ES-I3 (cell line): ENCODE measurements around the gene ZNF683.
A peak's percentile ranks its signal among the peaks of the same experiment; 100 is the strongest.

ENCODE experiments used
- H3K36me3 ChIP-seq: 2 replicates; pipeline ENCODE4 v1.6.1; 2013; ENCODE audit warnings: mild to moderate bottlenecking, low read length, control low read depth, moderate library complexity; ENCODE audit not compliant: insufficient read depth
- H3K4me1 ChIP-seq: 2 replicates; pipeline ENCODE4 v1.6.1; 2013; ENCODE audit warnings: mild to moderate bottlenecking, control low read depth, low read length; ENCODE audit not compliant: insufficient read depth
- H3K9ac ChIP-seq: 2 replicates; pipeline ENCODE4 v1.6.1; 2013; ENCODE audit warnings: low read depth, mild to moderate bottlenecking, low read length, moderate library complexity
- H3K9me3 ChIP-seq: 2 replicates; pipeline ENCODE4 v1.6.1; 2013; ENCODE audit warnings: mild to moderate bottlenecking, low read length, moderate library complexity; ENCODE audit not compliant: control insufficient read depth, insufficient read depth

The ZNF683 gene

GRCh38 chr1:26373789-26374188 is 1.2 kb upstream of the ZNF683 start:
- no peaks in the 10 kb centered on the region for H3K9me3 ChIP-seq
- no peak overlapping the region for H3K9ac ChIP-seq
- H3K4me1 ChIP-seq: peaks cover 20% of the 10 kb centered on the region; the same call in 1 of the 2 replicates
- H3K36me3 ChIP-seq: no peaks in the 10 kb centered on the region

GRCh38 chr1:26373281-26373680 is 731 bp upstream of the ZNF683 start:
- no peaks in the 10 kb centered on the region for H3K36me3 ChIP-seq
- H3K4me1 ChIP-seq: peaks cover 17% of the 10 kb centered on the region; the same call in 1 of the 2 replicates
- no peak overlapping the region for H3K9ac ChIP-seq
- H3K9me3 ChIP-seq: no peaks in the 10 kb centered on the region

GRCh38 chr1:26372039-26372438 is 511 bp downstream of the ZNF683 start:
- Histone ChIP-seq H3K4me1 (peaks cover 14% of the 10 kb centered on the region; the same call in 1 of the 2 replicates), H3K9ac (no peak overlapping the region), H3K9me3 (no peaks in the 10 kb centered on the region), H3K36me3 (no peaks in the 10 kb centered on the region)

- peaks cover 14% of the 10 kb centered on the region; the same call in 1 of the 2 replicates for H3K4me1 ChIP-seq
- no peaks in the 10 kb centered on the region for H3K36me3 ChIP-seq
- H3K9me3 ChIP-seq: no peaks in the 10 kb centered on the region
- H3K9ac ChIP-seq: no peak overlapping the region
These were observed 1.8 kb downstream of the ZNF683 start for GRCh38 chr1:26370591-26371382.

GRCh38 chr1:26368486-26368885 is 4.1 kb downstream of the ZNF683 start:
- no peaks in the 10 kb centered on the region for H3K9me3 ChIP-seq
- H3K36me3 ChIP-seq: no peaks in the 10 kb centered on the region
- peaks cover 4% of the 10 kb centered on the region; the same call in 1 of the 2 replicates for H3K4me1 ChIP-seq
- H3K9ac ChIP-seq: no peak overlapping the region

GRCh38 chr1:26368006-26368405 is 4.5 kb downstream of the ZNF683 start:
- Histone ChIP-seq H3K4me1 (peaks cover 4% of the 10 kb centered on the region; the same call in 1 of the 2 replicates), H3K9ac (no peak overlapping the region), H3K36me3 (no peaks in the 10 kb centered on the region), H3K9me3 (no peaks in the 10 kb centered on the region)

GRCh38 chr1:26367441-26367840 is 5.1 kb downstream of the ZNF683 start:
- no peaks in the 10 kb centered on the region for H3K9me3 ChIP-seq

GRCh38 chr1:26364956-26365355 is 7.6 kb downstream of the ZNF683 start:
- Histone ChIP-seq H3K9ac (no peak overlapping the region), H3K36me3 (no peaks in the 10 kb centered on the region), H3K9me3 (no peaks in the 10 kb centered on the region), H3K4me1 (peaks cover 4% of the 10 kb centered on the region; the same call in 1 of the 2 replicates)

More at GRCh38 chr1:26367441-26367840, 5.1 kb downstream of the ZNF683 start:
- H3K36me3 ChIP-seq: no peaks in the 10 kb centered on the region
- H3K9ac ChIP-seq: no peak overlapping the region
- peaks cover 4% of the 10 kb centered on the region; the same call in 1 of the 2 replicates for H3K4me1 ChIP-seq

GRCh38 chr1:26363549-26364448 is 8.8 kb downstream of the ZNF683 start:
- Histone ChIP-seq H3K4me1 (peaks cover 9% of the 10 kb centered on the region), H3K9me3 (no peaks in the 10 kb centered on the region), H3K9ac (no peak overlapping the region), H3K36me3 (no peaks in the 10 kb centered on the region)

GRCh38 chr1:26362331-26362730 is 10.2 kb downstream of the ZNF683 start:
- H3K4me1 ChIP-seq: peaks cover 11% of the 10 kb centered on the region
- no peaks in the 10 kb centered on the region for H3K36me3 ChIP-seq
- H3K9me3 ChIP-seq: no peaks in the 10 kb centered on the region
- no peak overlapping the region for H3K9ac ChIP-seq

GRCh38 chr1:26361605-26362122 is 10.9 kb downstream of the ZNF683 start:
- H3K4me1 ChIP-seq: peaks cover 18% of the 10 kb centered on the region
- H3K9me3 ChIP-seq: no peaks in the 10 kb centered on the region
- H3K36me3 ChIP-seq: no peaks in the 10 kb centered on the region
- H3K9ac ChIP-seq: no peak overlapping the region

GRCh38 chr1:26360807-26361604 is 11.5 kb downstream of the ZNF683 start:
- Histone ChIP-seq H3K36me3 (no peaks in the 10 kb centered on the region), H3K9ac (peak overlapping the region; percentile 71; the same call in 1 of the 2 replicates), H3K9me3 (no peaks in the 10 kb centered on the region), H3K4me1 (peaks cover 23% of the 10 kb centered on the region)

- Histone ChIP-seq H3K4me1 (peaks cover 23% of the 10 kb centered on the region), H3K9ac (peak overlapping the region; percentile 71), H3K36me3 (no peaks in the 10 kb centered on the region), H3K9me3 (no peaks in the 10 kb centered on the region)
These were observed 12.4 kb downstream of the ZNF683 start for GRCh38 chr1:26359981-26360806.
